Activated CD8-positive, alpha-beta memory T cell treated with anti-CD3 and anti-CD28 coated beads, Interleukin-2, amount 10 ng/mL, durations not matched to agents 7 days and 5 days (primary cell): Measurements from ENCODE around the gene MTX1. TPM values are rescaled to one million over a fixed set of nuclear protein-coding genes. Genes with fewer than 3 reads are reported as not detected.
A peak's percentile ranks its signal among the peaks of the same experiment; 100 is the strongest.
"Not testable (repeated sequence)": the region's sequence is repeated elsewhere in the genome, so short reads cannot be mapped to it uniquely, and the experiment has no call there.

Experiments
- ATAC-seq: fragments of 150-1000 bp; cut with Tn5 transposase; one replicate; pipeline ENCODE4 v1.10.0; 2021; ENCODE audit warnings: moderate library complexity
- CTCF ChIA-PET: fragments of 350-600 bp; sonication (Branson Sonifier 250); formaldehyde crosslinking; loops from one replicate; lab custom pipeline; 2021; ENCODE audit warnings: antibody characterized with exemption; lab: Charles Lee
- DNase-seq: peaks from one replicate; pipeline ENCODE4 v3.0.0-alpha.2; 2020
- H3K27ac Mint-ChIP-seq: one replicate; pipeline ENCODE4 v1.8.0; 2021; ENCODE audit warnings: mild to moderate bottlenecking, mixed read lengths
- H3K27me3 Mint-ChIP-seq: one replicate; pipeline ENCODE4 v1.8.0; 2021; ENCODE audit warnings: mixed read lengths
- H3K36me3 Mint-ChIP-seq: one replicate; pipeline ENCODE4 v1.8.0; 2021; ENCODE audit warnings: mild to moderate bottlenecking, mixed read lengths
- H3K4me1 Mint-ChIP-seq: one replicate; pipeline ENCODE4 v1.8.0; 2021; ENCODE audit warnings: mixed read lengths
- H3K4me3 Mint-ChIP-seq: one replicate; pipeline ENCODE4 v1.8.0; 2021; ENCODE audit warnings: mild to moderate bottlenecking, moderate library complexity, mixed read lengths
- H3K9me3 Mint-ChIP-seq: one replicate; pipeline ENCODE4 v1.8.0; 2022; ENCODE audit warnings: low read depth, mixed read lengths
- total RNA-seq, 2 experiments: library from RNA; stranded (reverse); gene quantifications; one replicate each; pipeline ENCODE4 v1.2.3, GENCODE V29; 2021

MTX1 gene
- total RNA-seq, 2 experiments from 2014 or later = 39.0 to 48.6 TPM

DNA sequence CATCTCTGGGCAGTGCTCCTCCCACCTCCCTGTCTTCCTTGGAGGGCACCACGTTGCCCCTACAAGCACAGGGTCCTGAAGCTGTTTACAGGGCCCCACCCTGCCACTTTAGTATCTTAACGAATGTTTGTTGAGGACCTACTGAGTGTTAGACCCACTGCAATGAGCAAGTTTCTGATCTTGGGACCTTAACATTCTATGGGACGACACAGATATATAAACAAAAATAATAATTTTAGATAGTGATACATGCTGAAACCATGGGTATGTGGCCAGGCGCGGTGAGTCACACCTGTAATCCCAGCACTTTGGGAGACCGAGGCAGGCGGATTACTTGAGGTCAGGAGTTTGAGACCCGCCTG lies 36.6 kb downstream of the MTX1 start:
- no peaks in the 10 kb centered on the region for H3K9me3 Mint-ChIP-seq
- CTCF ChIA-PET = interaction anchor here (0.5 to 6.5 kb wide), 9 partner anchors 8 to 284 kb away, joined by 3 to 40 read pairs (median 4); partner anchors contain the start of gene SCAMP3
- H3K27ac Mint-ChIP-seq = peak overlapping the region; percentile 98
- H3K27me3 Mint-ChIP-seq = peaks cover 3% of the 10 kb centered on the region
- ATAC-seq = no peak
- H3K4me1 Mint-ChIP-seq = peaks cover 49% of the 10 kb centered on the region
- no peak for DNase-seq
- H3K36me3 Mint-ChIP-seq = peaks cover 9% of the 10 kb centered on the region
- peak overlapping the region; percentile 74 for H3K4me3 Mint-ChIP-seq

GRCh38 chr1:155246796-155247195 lies 38.3 kb downstream of the MTX1 start:
- peaks cover 41% of the 10 kb centered on the region for H3K4me1 Mint-ChIP-seq
- H3K9me3 Mint-ChIP-seq, H3K4me3 Mint-ChIP-seq, ATAC-seq, DNase-seq, H3K27me3 Mint-ChIP-seq, H3K36me3 Mint-ChIP-seq, H3K27ac Mint-ChIP-seq: not testable (repeated sequence)
- CTCF ChIA-PET = interaction anchor here (1.2 to 6.5 kb wide), 3 partner anchors 13 to 76 kb away, joined by 3 to 97 read pairs (median 40); partner anchors contain the start of genes FDPS and SCAMP3

- Mint-ChIP-seq H3K36me3 (peaks cover 7% of the 10 kb centered on the region), H3K27me3 (peaks cover 3% of the 10 kb centered on the region), H3K4me1 (peaks cover 34% of the 10 kb centered on the region), H3K27ac (no peak overlapping the region), H3K9me3 (no peaks in the 10 kb centered on the region), H3K4me3 (no peak overlapping the region)
- CTCF ChIA-PET = interaction anchor here (0.6 to 6.5 kb wide), 4 partner anchors 12 to 75 kb away, joined by 3 to 97 read pairs (median 22); partner anchors contain the start of genes FDPS and SCAMP3
- no peak for ATAC-seq
- DNase-seq = no peak
Measured at GRCh38 chr1:155247667-155248553, 39.4 kb downstream of the MTX1 start.

DNA sequence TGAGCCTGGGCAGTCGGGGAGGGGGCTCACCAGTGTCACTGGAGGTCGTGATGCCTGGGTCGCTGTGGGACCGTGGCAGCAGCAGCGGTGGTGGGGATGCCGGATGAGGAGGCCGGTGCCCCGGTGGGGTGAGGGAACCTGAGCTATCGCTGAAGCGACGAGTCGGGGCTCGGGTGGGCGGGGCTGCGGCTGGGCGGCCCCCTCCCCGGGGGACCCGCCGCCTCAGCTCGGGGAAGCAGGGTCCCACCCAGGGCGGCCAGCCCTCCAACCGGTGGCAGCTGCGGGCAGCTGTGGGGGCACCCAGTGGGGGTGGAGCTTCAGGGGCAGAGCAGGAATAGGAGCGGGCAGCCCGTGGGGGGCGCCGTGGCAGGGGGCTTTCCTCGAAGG lies 41.7 kb downstream of the MTX1 start:
- Mint-ChIP-seq H3K4me1 (peaks cover 36% of the 10 kb centered on the region), H3K36me3 (peaks cover 4% of the 10 kb centered on the region)

DNA sequence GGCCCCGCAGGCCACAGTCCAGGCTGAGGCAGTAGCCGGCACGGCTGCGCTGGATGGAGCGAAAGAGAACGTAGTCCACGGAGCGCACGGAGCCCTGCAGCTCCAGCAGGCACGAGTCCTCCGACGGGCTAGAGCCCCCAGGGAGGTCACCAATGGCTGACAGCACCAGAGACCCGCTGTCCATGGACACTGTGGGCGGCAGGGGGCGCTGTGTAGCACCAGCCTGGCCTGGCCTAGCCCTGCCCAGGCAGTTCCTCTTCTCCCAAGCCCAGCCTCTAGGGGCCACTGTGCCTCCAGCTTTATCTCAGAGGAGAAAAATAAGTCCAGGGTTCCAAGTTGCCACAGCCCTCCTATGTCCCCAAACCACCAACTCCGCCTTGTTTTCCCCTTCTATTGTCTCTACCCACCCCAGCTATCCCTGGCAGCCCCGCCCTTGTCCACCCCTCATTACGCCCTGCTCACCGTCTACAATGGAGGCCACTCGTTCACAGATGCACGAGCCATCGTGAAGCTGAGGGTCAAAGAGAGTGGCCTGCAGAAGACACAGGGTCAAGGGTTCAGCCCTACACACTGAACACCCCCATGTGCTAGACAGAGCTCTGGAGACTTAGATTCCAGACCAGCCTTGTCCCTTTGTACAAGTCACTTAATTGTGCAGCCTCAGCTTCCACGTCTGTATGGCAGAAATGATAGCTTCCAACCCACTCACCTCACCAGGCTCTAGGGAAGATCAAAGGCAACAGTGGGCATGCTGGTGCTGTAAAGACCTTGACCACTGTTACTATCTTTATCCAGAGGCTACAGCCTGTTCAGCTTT lies 42.3 kb downstream of the MTX1 start:
- Mint-ChIP-seq H3K27me3 (no peaks in the 10 kb centered on the region), H3K27ac (peak overlapping the region; percentile 70), H3K4me1 (peaks cover 35% of the 10 kb centered on the region), H3K4me3 (peak overlapping the region; percentile 65), H3K9me3 (no peaks in the 10 kb centered on the region), H3K36me3 (peaks cover 4% of the 10 kb centered on the region)
- ATAC-seq = peak; percentile 97
- peak; percentile 98 for DNase-seq
- CTCF ChIA-PET = interaction anchor here (0.6 to 5.9 kb wide), 76 partner anchors 9 to 816 kb away, joined by 3 to 160 read pairs (median 4); partner anchors contain the start of genes CLK2, FDPS, HCN3 and KRTCAP2

More for the DNA sequence above, 41.7 kb downstream of the MTX1 start:
- Mint-ChIP-seq H3K4me3 (peak overlapping the region; percentile 65), H3K27me3 (no peaks in the 10 kb centered on the region), H3K9me3 (no peaks in the 10 kb centered on the region), H3K27ac (peak overlapping the region; percentile 76)
- CTCF ChIA-PET = interaction anchor here (0.5 to 5.9 kb wide), 59 partner anchors 9 to 816 kb away, joined by 3 to 160 read pairs (median 6); partner anchors contain the start of genes CLK2, FDPS, HCN3 and KRTCAP2
- ATAC-seq = peak; percentile 25
- no peak for DNase-seq

GRCh38 chr1:155251566-155251965 lies 43.1 kb downstream of the MTX1 start:
- no peak overlapping the region for H3K27ac Mint-ChIP-seq
- CTCF ChIA-PET = interaction anchor here (0.6 to 5.9 kb wide), 49 partner anchors 9 to 802 kb away, joined by 3 to 160 read pairs (median 7); partner anchors contain the start of genes CLK2, FDPS, HCN3 and KRTCAP2
- ATAC-seq = no peak

GRCh38 chr1:155253208-155253607 lies 44.7 kb downstream of the MTX1 start:
- Mint-ChIP-seq H3K27me3 (no peaks in the 10 kb centered on the region), H3K9me3 (no peaks in the 10 kb centered on the region), H3K36me3 (peaks cover 7% of the 10 kb centered on the region), H3K4me1 (peaks cover 33% of the 10 kb centered on the region), H3K27ac (no peak overlapping the region), H3K4me3 (peak overlapping the region; percentile 71)
- DNase-seq = no peak
- ATAC-seq = no peak
- CTCF ChIA-PET = interaction anchor here (5.8 kb wide), 1 partner anchor 69 kb away, joined by 160 read pairs; the partner anchor contains the start of gene RUSC1

More at GRCh38 chr1:155251566-155251965, 43.1 kb downstream of the MTX1 start:
- H3K4me3 Mint-ChIP-seq = no peak overlapping the region
- DNase-seq = no peak
- H3K27me3 Mint-ChIP-seq = no peaks in the 10 kb centered on the region
- H3K36me3 Mint-ChIP-seq = peaks cover 3% of the 10 kb centered on the region
- peaks cover 34% of the 10 kb centered on the region for H3K4me1 Mint-ChIP-seq
- no peaks in the 10 kb centered on the region for H3K9me3 Mint-ChIP-seq

- ATAC-seq (no peak), DNase-seq (no peak)
- H3K9me3 Mint-ChIP-seq = no peaks in the 10 kb centered on the region
- H3K27me3 Mint-ChIP-seq = no peaks in the 10 kb centered on the region
- peak overlapping the region; percentile 71 for H3K4me3 Mint-ChIP-seq
- H3K4me1 Mint-ChIP-seq = peaks cover 31% of the 10 kb centered on the region
- H3K36me3 Mint-ChIP-seq = peaks cover 13% of the 10 kb centered on the region
- no peak overlapping the region for H3K27ac Mint-ChIP-seq
- CTCF ChIA-PET = interaction anchor here (5.8 kb wide), 1 partner anchor 69 kb away, joined by 160 read pairs; the partner anchor contains the start of gene RUSC1
Measured at GRCh38 chr1:155253797-155254196, 45.3 kb downstream of the MTX1 start.

DNA sequence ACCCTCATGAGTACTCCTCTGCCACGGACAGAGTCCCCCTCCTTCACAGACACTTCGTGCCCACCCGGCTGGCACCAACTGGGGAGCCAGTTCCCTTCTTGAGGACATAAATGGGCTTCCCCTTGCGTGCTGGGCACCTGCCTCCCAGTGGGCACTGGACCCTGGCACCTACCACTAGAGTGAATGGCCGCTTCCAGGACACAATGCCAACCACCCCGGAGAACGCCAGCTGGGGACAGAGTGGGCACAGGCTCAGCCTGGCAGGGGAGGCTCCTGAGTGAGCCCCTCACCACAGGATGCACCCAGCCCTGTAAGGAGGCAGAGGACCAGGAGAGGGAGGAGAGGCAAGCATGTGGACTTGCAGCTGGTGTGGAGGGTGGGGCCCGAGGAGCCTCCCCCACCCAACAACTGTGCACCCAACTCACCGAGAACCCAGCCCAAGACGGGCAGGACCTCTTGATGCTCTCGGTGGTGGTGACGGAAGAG lies 45.8 kb downstream of the MTX1 start:
- no peaks in the 10 kb centered on the region for H3K27me3 Mint-ChIP-seq
- H3K4me3 Mint-ChIP-seq = peak overlapping the region; percentile 71
- peaks cover 31% of the 10 kb centered on the region for H3K4me1 Mint-ChIP-seq
- DNase-seq (no peak), ATAC-seq (no peak)
- H3K36me3 Mint-ChIP-seq = peaks cover 13% of the 10 kb centered on the region
- CTCF ChIA-PET = interaction anchor here (5.8 kb wide), 1 partner anchor 68 kb away, joined by 160 read pairs; the partner anchor contains the start of gene RUSC1
- H3K9me3 Mint-ChIP-seq = no peaks in the 10 kb centered on the region
- H3K27ac Mint-ChIP-seq = no peak overlapping the region

DNA sequence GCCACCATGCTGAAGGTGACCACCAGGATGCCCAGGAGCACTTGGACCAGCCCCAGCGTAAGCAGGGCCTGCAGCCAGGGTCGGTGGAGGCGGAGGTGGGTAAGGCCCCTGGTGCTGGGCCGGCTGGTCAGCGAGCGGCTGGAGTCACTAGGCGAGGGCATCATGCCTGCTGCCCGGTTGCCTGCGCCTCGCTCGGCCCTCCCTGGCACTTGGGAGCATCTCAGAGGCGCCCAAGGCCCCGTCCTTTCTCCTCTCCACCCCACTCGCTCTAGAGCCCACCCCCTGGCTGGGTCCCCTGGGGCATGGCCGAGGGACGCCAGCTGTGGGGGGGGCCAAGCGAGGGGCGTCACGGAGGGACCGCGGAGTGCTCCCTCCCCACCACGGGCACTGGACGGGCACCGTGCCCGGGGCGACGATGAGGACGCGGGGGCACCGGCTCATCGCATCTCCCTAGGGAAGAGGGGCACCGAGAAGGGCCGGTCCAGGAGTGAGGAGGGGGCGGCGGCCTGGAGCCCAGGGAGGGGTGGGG lies 46.3 kb downstream of the MTX1 start:
- CTCF ChIA-PET = interaction anchor here (0.6 to 3.4 kb wide), 4 partner anchors 17 to 69 kb away, joined by 3 to 12 read pairs (median 4); no protein-coding TSS in a partner anchor
- Mint-ChIP-seq H3K36me3 (peaks cover 13% of the 10 kb centered on the region), H3K4me3 (peak overlapping the region; percentile 71), H3K27me3 (no peaks in the 10 kb centered on the region), H3K9me3 (no peaks in the 10 kb centered on the region), H3K4me1 (peaks cover 31% of the 10 kb centered on the region), H3K27ac (no peak overlapping the region)
- no peak for ATAC-seq
- no peak for DNase-seq

DNA sequence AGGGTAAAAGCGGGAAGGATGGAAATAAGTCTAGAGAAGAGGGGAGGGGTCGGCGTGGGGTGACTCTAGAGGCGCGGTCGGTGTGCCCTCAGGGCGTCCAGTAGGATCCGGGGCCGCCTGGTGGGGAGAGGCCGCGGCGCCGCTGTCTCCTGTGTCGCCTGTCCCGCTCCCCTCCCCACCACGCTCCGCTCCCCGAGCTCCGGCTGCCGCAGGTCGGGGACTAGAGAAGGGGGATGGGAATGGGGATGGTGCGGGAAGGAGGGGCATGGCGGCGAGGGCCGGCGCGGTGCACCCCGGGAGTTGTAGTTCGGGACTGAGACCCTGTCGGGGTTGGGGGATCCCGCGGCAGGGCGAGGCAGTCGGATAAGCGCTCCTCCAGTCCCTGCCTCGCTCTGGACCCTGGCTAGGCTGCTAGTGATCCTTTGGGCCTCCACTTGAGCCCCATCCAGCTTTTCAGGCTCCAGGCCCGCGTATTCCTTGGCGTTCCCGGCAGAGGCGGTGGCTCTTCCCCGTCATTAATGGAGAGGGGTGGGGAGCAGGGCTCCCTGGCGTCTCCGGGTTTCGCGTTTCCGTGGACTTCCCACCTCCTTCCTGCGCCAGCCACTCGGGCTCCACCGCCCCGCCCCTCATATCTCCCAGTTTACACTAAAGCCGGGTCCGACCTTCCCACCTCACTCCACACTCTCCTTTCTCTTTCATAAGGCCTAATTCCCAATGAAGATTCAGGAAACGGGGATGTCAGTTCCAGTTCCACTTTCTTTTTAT lies 46.9 kb downstream of the MTX1 start, which contains the start of gene ENTREP3:
ENTREP3 (minus strand) TSS at position 241 of the 765 bp plus-strand sequence. CDS start 606 bp downstream, outside the sequence.
- ATAC-seq (peak; percentile 73), DNase-seq (peak; percentile 84)
- Mint-ChIP-seq H3K4me3 (peak within 1 kb of the TSS; percentile 71), H3K36me3 (peaks cover 18% of the 10 kb centered on the region), H3K9me3 (no peaks in the 10 kb centered on the region), H3K27me3 (no peaks in the 10 kb centered on the region), H3K4me1 (peaks cover 34% of the 10 kb centered on the region), H3K27ac (peak within 1 kb of the TSS; percentile 59)
- CTCF ChIA-PET = interaction anchor here (0.6 to 3.4 kb wide), 4 partner anchors 17 to 68 kb away, joined by 3 to 12 read pairs (median 4); no protein-coding TSS in a partner anchor
